Endothelial cell (in vitro differentiated cells): ENCODE data around the gene PTPRN2. TPM values are rescaled to one million over a fixed set of nuclear protein-coding genes. Genes with fewer than 3 reads are reported as not detected.

Source experiments
- DNase-seq: peaks from one replicate; pipeline ENCODE4 v3.0.0; 2021; ENCODE audit warnings: low spot score
- H3K27ac Mint-ChIP-seq: one replicate; pipeline ENCODE4 v1.8.0; 2021; ENCODE audit warnings: mixed read lengths, inconsistent platforms; ENCODE audit not compliant: unreplicated experiment
- H3K27me3 Mint-ChIP-seq: one replicate; pipeline ENCODE4 v1.8.0; 2021; ENCODE audit warnings: mild to moderate bottlenecking, moderate library complexity, mixed read lengths, inconsistent platforms; ENCODE audit not compliant: unreplicated experiment
- H3K36me3 Mint-ChIP-seq: one replicate; pipeline ENCODE4 v1.8.0; 2021; ENCODE audit warnings: mild to moderate bottlenecking, low read depth, mixed read lengths, inconsistent platforms; ENCODE audit not compliant: unreplicated experiment
- H3K4me1 Mint-ChIP-seq: one replicate; pipeline ENCODE4 v1.8.0; 2021; ENCODE audit warnings: mild to moderate bottlenecking, mixed read lengths, inconsistent platforms; ENCODE audit not compliant: unreplicated experiment
- H3K4me3 Mint-ChIP-seq: one replicate; pipeline ENCODE4 v1.8.0; 2021; ENCODE audit warnings: mild to moderate bottlenecking, mixed read lengths, inconsistent platforms; ENCODE audit not compliant: unreplicated experiment
- H3K9me3 Mint-ChIP-seq: one replicate; pipeline ENCODE4 v1.8.0; 2021; ENCODE audit warnings: mixed read lengths, inconsistent platforms; ENCODE audit not compliant: unreplicated experiment
- CTCF ChIP-seq: fragments of 200-600 bp; sonication (generic); IDR thresholded peaks from one replicate; pipeline ENCODE4 v1.5.0; 2021; ENCODE audit warnings: antibody characterized with exemption; ENCODE audit not compliant: unreplicated experiment
- total RNA-seq: library from RNA; stranded (reverse); fragmentation: NEBNext Ultra II Directional; extraction: Animal tissue kit (Norgen Biotek cat#: 25700); gene quantifications from one replicate; pipeline ENCODE4 v1.2.1, GENCODE V29; 2021; ENCODE audit not compliant: unreplicated experiment

The PTPRN2 gene
- total RNA-seq, 1 donor from 2014 or later, result 0.18 TPM

DNA sequence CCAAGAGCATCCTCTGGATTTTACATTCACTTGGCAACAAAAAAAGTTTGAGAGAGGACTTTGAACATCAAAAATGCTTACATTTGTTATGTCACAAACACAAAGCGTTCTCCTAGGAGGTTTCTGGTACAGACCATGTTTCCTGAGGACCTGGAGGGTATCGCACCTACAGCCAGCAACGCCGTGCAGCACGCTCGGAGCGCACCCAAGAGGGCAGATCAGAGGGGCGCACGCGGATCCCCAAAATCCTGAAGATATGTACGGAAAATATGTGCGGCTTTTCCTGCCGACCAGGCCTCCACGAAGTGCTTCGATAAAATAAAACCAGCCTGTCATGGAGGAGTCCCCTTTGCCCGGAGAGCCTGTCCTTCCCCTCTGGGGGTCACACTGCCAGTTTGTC lies 796.0 kb downstream of the PTPRN2 start:
- peaks cover 28% of the 10 kb centered on the region for H3K36me3 Mint-ChIP-seq
- H3K4me3 Mint-ChIP-seq, result no peak overlapping the region
- no peak overlapping the region for H3K27ac Mint-ChIP-seq
- peaks cover 41% of the 10 kb centered on the region for H3K9me3 Mint-ChIP-seq
- no peak for DNase-seq
- TF ChIP-seq CTCF, result no peak
- H3K4me1 Mint-ChIP-seq, result no peaks in the 10 kb centered on the region
- peaks cover 23% of the 10 kb centered on the region for H3K27me3 Mint-ChIP-seq

- Mint-ChIP-seq H3K27me3 (peaks cover 27% of the 10 kb centered on the region), H3K9me3 (peaks cover 38% of the 10 kb centered on the region), H3K27ac (no peak overlapping the region), H3K4me3 (no peak overlapping the region), H3K36me3 (peaks cover 24% of the 10 kb centered on the region), H3K4me1 (no peaks in the 10 kb centered on the region)
- TF ChIP-seq CTCF, result no peak
- no peak for DNase-seq
These were observed 796.4 kb downstream of the PTPRN2 start for GRCh38 chr7:157791261-157791660.

GRCh38 chr7:157789942-157790341 lies 797.7 kb downstream of the PTPRN2 start:
- no peak overlapping the region for H3K27ac Mint-ChIP-seq
- no peak for TF ChIP-seq CTCF
- peaks cover 30% of the 10 kb centered on the region for H3K9me3 Mint-ChIP-seq

GRCh38 chr7:157789094-157789493 lies 798.5 kb downstream of the PTPRN2 start:
- no peak for DNase-seq
- Mint-ChIP-seq H3K36me3 (peaks cover 10% of the 10 kb centered on the region), H3K27ac (peak overlapping the region; percentile 36), H3K4me3 (no peak overlapping the region), H3K9me3 (peaks cover 23% of the 10 kb centered on the region), H3K4me1 (no peaks in the 10 kb centered on the region), H3K27me3 (peaks cover 19% of the 10 kb centered on the region)
- TF ChIP-seq CTCF, result no peak

More at GRCh38 chr7:157789942-157790341, 797.7 kb downstream of the PTPRN2 start:
- Mint-ChIP-seq H3K4me3 (peak overlapping the region; percentile 22), H3K4me1 (no peaks in the 10 kb centered on the region), H3K27me3 (peaks cover 25% of the 10 kb centered on the region), H3K36me3 (peaks cover 17% of the 10 kb centered on the region)
- no peak for DNase-seq

DNA sequence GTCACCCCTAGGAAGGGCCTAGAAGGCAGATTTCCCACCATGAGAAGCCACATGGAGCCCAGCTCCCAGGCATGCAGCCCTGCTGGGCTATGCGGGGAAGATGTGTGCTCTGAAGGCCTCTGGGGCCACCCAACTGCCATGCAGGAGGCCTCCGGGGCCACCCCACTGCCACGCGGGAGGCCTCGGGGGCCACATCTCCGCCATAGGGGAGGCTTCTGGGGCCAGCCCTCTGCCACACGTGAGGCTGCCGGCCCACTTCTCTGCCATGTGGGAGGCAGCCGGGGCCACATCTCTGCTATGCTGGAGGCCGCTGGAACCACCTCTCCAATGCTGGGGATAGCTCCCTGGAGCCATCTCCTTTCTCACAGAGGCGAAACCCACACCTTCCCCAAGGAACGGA lies 799.0 kb downstream of the PTPRN2 start:
- Mint-ChIP-seq H3K36me3 (peaks cover 10% of the 10 kb centered on the region), H3K4me1 (no peaks in the 10 kb centered on the region), H3K27me3 (peaks cover 19% of the 10 kb centered on the region), H3K4me3 (no peak overlapping the region), H3K27ac (peak overlapping the region; percentile 36), H3K9me3 (peaks cover 25% of the 10 kb centered on the region)
- no peak for DNase-seq
- no peak for TF ChIP-seq CTCF
